Testis (tissue), 2 donors: ENCODE data around the gene YTHDF1.

Experiments used
- POLR2A ChIP-seq: fragments of 450-650 bp; IDR thresholded peaks from one replicate; pipeline ENCODE4 v1.6.1; 2017; ENCODE audit warnings: antibody characterized with exemption, mild to moderate bottlenecking, moderate library complexity
- TF ChIP-seq, protein P1 (sequence below), 3 experiments: fragments of 450-650 bp in 2 of 3; fragments of 200-600 bp in 1 of 3; sonication (generic) in 1 of 3; IDR thresholded peaks; one replicate each; pipeline ENCODE4 v1.5.1; 2016 to 2019; ENCODE audit warnings: antibody characterized with exemption in 3 of 3, mild to moderate bottlenecking in 2 of 3, moderate library complexity in 1 of 3

DNA sequence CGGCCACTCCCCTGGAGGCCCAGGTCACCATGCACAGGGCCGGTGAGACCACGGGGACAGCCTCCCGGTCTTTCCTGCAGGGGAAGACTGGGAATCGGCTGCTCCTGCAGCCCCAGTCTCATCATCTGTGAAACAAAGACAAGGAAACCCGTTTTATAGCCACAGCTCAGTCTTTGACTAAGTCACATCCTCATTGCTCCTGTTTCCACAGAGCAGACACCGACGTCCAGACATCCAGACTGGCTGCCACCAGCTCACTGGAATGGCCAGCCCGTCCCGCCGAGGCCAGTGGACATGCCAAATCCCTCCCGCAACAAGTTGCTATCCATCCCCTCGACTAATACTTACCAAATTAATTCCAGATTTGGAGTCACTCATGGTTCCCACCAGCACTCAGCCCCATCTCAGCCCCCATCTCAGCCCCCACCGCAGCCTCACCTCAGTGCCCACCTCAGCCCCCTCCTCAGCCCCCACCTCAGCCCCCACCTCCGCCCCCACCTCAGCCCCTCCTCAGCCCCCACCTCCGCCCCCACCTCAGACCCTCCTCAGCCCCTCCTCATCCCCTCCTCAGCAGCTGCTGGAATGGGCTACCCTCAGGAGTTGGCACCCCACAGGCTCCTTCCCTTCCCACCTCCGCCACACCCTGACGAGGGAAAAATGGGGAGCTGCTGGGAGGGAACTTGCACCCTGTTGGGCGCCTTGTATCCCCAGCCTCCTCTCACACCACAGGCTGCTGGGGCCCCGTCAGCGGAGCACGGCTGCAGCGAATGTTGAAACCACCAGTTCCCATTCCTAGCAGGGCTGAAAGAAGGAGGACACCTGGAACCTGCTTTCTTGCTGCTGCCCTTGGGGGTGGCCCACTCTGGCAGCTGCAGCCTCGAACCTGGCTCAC, 48.7 kb downstream of the YTHDF1 start:
- TF ChIP-seq, protein P1, sequence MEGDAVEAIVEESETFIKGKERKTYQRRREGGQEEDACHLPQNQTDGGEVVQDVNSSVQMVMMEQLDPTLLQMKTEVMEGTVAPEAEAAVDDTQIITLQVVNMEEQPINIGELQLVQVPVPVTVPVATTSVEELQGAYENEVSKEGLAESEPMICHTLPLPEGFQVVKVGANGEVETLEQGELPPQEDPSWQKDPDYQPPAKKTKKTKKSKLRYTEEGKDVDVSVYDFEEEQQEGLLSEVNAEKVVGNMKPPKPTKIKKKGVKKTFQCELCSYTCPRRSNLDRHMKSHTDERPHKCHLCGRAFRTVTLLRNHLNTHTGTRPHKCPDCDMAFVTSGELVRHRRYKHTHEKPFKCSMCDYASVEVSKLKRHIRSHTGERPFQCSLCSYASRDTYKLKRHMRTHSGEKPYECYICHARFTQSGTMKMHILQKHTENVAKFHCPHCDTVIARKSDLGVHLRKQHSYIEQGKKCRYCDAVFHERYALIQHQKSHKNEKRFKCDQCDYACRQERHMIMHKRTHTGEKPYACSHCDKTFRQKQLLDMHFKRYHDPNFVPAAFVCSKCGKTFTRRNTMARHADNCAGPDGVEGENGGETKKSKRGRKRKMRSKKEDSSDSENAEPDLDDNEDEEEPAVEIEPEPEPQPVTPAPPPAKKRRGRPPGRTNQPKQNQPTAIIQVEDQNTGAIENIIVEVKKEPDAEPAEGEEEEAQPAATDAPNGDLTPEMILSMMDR (IDR thresholded peaks at IDR 0.05) = no peak
- no peak for TF ChIP-seq POLR2A
